Liver (tissue), 9 donors: ENCODE measurements around the gene MED27. TPM values are rescaled to one million over a fixed set of nuclear protein-coding genes. Genes with fewer than 3 reads are reported as not detected.

Experiments used
- DNase-seq: peaks from one replicate; pipeline ENCODE4 v3.0.0-alpha.2; 2017; ENCODE audit warnings: low spot score
- H3K27ac ChIP-seq, 2 donors: one replicate each; pipeline ENCODE4 v1.7.0; 2013; ENCODE audit warnings: inconsistent platforms in 2 of 2, low read length in 2 of 2, control low read depth in 1 of 2, low read depth in 1 of 2, mild to moderate bottlenecking in 1 of 2
- H3K27me3 ChIP-seq, 4 donors: one replicate each; pipeline versions ENCODE4 v1.6.1 to v1.7.0; 2013; ENCODE audit warnings: low read length in 3 of 4, inconsistent platforms in 1 of 4, mild to moderate bottlenecking in 1 of 4, moderate library complexity in 1 of 4; ENCODE audit not compliant: control insufficient read depth in 4 of 4, insufficient read depth in 4 of 4
- H3K36me3 ChIP-seq, 4 donors: one replicate each; pipeline versions ENCODE4 v1.6.1 to v1.7.0; 2013; ENCODE audit warnings: low read length in 3 of 4, mild to moderate bottlenecking in 3 of 4, low read depth in 1 of 4, moderate library complexity in 1 of 4; ENCODE audit not compliant: control insufficient read depth in 4 of 4, insufficient read depth in 3 of 4
- H3K4me1 ChIP-seq, 4 donors: one replicate each; pipeline versions ENCODE4 v1.6.1 to v1.7.0; 2013; ENCODE audit warnings: low read length in 3 of 4, mild to moderate bottlenecking in 3 of 4, moderate library complexity in 1 of 4; ENCODE audit not compliant: control insufficient read depth in 4 of 4, insufficient read depth in 4 of 4
- H3K4me3 ChIP-seq, 3 donors: one replicate each; pipeline versions ENCODE4 v1.6.1 to v1.7.0; 2013; ENCODE audit warnings: low read length in 3 of 3, control low read depth in 1 of 3, low read depth in 1 of 3, mild to moderate bottlenecking in 1 of 3
- H3K9ac ChIP-seq, 2 donors: one replicate each; pipeline ENCODE4 v1.7.0; 2013; ENCODE audit warnings: low read length in 2 of 2, mild to moderate bottlenecking in 2 of 2, moderate library complexity in 2 of 2, control low read depth in 1 of 2, low read depth in 1 of 2
- H3K9me3 ChIP-seq, 4 donors: one replicate each; pipeline versions ENCODE4 v1.6.1 to v1.7.0; 2013; ENCODE audit warnings: low read length in 3 of 4; ENCODE audit not compliant: control insufficient read depth in 4 of 4
- EGR1 ChIP-seq, 2 donors: IDR thresholded peaks; 2 replicates each; pipeline ENCODE4 v1.6.1; 2016 to 2018; ENCODE audit warnings: antibody characterized with exemption in 2 of 2, low read depth in 2 of 2
- FOXA1 ChIP-seq: IDR thresholded peaks from 2 replicates; pipeline ENCODE4 v1.6.1; 2016; ENCODE audit warnings: antibody characterized with exemption
- FOXA2 ChIP-seq: IDR thresholded peaks from 2 replicates; pipeline ENCODE4 v1.6.1; 2016; ENCODE audit warnings: antibody characterized with exemption
- GABPA ChIP-seq, 2 donors: IDR thresholded peaks in 1 of 2; conservative IDR thresholded peaks in 1 of 2; 2 replicates each; pipeline ENCODE4 v1.6.1; 2016; ENCODE audit warnings: antibody characterized with exemption in 2 of 2, mild to moderate bottlenecking in 1 of 2, moderate library complexity in 1 of 2
- HNF4A ChIP-seq, 2 donors: conservative IDR thresholded peaks; 2 replicates each; pipeline ENCODE4 v1.6.1; 2016; ENCODE audit warnings: antibody characterized with exemption in 2 of 2, mild to moderate bottlenecking in 2 of 2
- HNF4G ChIP-seq: IDR thresholded peaks from 2 replicates; pipeline ENCODE4 v1.6.1; 2016; ENCODE audit warnings: antibody characterized with exemption
- RAD21 ChIP-seq, 2 donors: IDR thresholded peaks; 2 replicates each; pipeline ENCODE4 v1.6.1; 2016; ENCODE audit warnings: antibody characterized with exemption in 2 of 2, mild to moderate bottlenecking in 2 of 2
- RXRA ChIP-seq, 2 donors: IDR thresholded peaks; 2 replicates each; pipeline ENCODE4 v1.6.1; 2017 to 2018; ENCODE audit warnings: antibody characterized with exemption in 2 of 2, mild to moderate bottlenecking in 1 of 2
- SP1 ChIP-seq: IDR thresholded peaks from 2 replicates; pipeline ENCODE4 v1.6.1; 2018; ENCODE audit warnings: antibody characterized with exemption, mild to moderate bottlenecking
- TAF1 ChIP-seq: conservative IDR thresholded peaks from 2 replicates; pipeline ENCODE4 v1.6.1; 2016; ENCODE audit warnings: antibody characterized with exemption, mild to moderate bottlenecking
- YY1 ChIP-seq: IDR thresholded peaks from 2 replicates; pipeline ENCODE4 v1.6.1; 2016; ENCODE audit warnings: antibody characterized with exemption, mild to moderate bottlenecking
- WGBS: extraction: QIAGEN DNeasy Blood & Tissue Kit; methylation state at CpG from one replicate; pipeline ENCODE4 v1.1.7; 2013; 5-methylcytosine and 5-hydroxymethylcytosine counted together
- polyA plus RNA-seq, 2 donors: library from polyadenylated mRNA; stranded (reverse) in 1 of 2; unstranded in 1 of 2; fragments of 200-250 nt in 1 of 2; fragments of >200 nt in 1 of 2; fragmentation: Nextera tagmentation in 1 of 2; extraction: Ambion mirVana in 1 of 2; gene quantifications; one replicate each; pipeline versions ENCODE4 v1.2.1 to v1.2.3, GENCODE V29; 2013 to 2015
- total RNA-seq, 2 donors: library from RNA; depleted of rRNA; stranded (reverse); fragments of >200 nt; gene quantifications; one replicate each; pipeline ENCODE4 v1.2.3, GENCODE V29; 2014
- TF ChIP-seq, protein P1 (sequence below): IDR thresholded peaks from 2 replicates; pipeline ENCODE4 v1.6.1; 2016; ENCODE audit warnings: antibody characterized with exemption
- TF ChIP-seq, protein P2 (sequence below): IDR thresholded peaks from 2 replicates; pipeline ENCODE4 v1.6.1; 2016; ENCODE audit warnings: antibody characterized with exemption, mild to moderate bottlenecking
- TF ChIP-seq, protein P3 (sequence below): IDR thresholded peaks from 2 replicates; pipeline ENCODE4 v1.6.1; 2016; ENCODE audit warnings: antibody characterized with exemption
- TF ChIP-seq, protein P4 (sequence below): fragments of 150-350 bp; IDR thresholded peaks from 2 replicates; pipeline ENCODE4 v1.5.1; 2017; ENCODE audit warnings: improper control_type of control experiment, low read depth, low read length; ENCODE audit not compliant: missing input control
- donor health status: healthy.
- donor health status: healthy.
- donor health status: healthy.
- donor health status: healthy.
- donor health status: healthy.

Gene MED27
- total and polyA plus RNA-seq, 4 donors = 4.6 to 7.9 (median 5.5) TPM

DNA sequence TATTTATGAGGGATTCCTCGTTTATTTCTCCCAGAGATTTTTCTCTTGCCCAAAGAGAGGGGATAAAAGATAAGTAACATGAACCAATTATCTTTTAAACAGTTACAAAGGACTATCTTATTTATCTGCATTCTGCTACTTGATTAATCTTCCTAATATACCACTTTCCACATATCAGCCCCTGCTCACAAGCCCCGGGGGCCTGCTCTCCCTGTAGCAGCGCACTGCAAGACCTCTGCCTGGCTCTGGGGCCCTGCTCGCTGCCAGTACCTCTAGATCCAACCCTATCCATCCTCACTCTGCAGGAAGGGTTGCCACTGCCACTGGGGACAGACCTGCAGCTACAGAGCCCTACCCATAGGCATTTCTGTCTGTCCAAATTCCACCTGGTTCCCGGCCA lies 75.3 kb downstream of the MED27 start:
- Histone ChIP-seq H3K36me3 (no peaks in the 10 kb centered on the region), H3K9ac (no peak overlapping the region), H3K4me3 (no peak overlapping the region), H3K27ac (no peak overlapping the region), H3K27me3 (no peaks in the 10 kb centered on the region), H3K4me1 (no peaks in the 10 kb centered on the region), H3K9me3 (no peaks in the 10 kb centered on the region)
- WGBS = 96% methylated on average over 5 of the region's 5 CpGs
- no peak for DNase-seq
- TF ChIP-seq, protein P1, sequence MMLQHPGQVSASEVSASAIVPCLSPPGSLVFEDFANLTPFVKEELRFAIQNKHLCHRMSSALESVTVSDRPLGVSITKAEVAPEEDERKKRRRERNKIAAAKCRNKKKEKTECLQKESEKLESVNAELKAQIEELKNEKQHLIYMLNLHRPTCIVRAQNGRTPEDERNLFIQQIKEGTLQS = no peak
- TF ChIP-seq SP1 (no peak), TAF1 (no peak), RAD21 (IDR thresholded peaks at IDR 0.05) (no peak), GABPA (IDR thresholded peaks at IDR 0.05 in 1 of 2, conservative IDR thresholded peaks at IDR 0.05 in 1 of 2) (no peak), RXRA (IDR thresholded peaks at IDR 0.05) (no peak), EGR1 (IDR thresholded peaks at IDR 0.05; ENCODE audit: low read depth in 2 of 2) (no peak), HNF4G (no peak), HNF4A (conservative IDR thresholded peaks at IDR 0.05) (no peak), YY1 (no peak), FOXA2 (no peak)
- TF ChIP-seq, protein P2, sequence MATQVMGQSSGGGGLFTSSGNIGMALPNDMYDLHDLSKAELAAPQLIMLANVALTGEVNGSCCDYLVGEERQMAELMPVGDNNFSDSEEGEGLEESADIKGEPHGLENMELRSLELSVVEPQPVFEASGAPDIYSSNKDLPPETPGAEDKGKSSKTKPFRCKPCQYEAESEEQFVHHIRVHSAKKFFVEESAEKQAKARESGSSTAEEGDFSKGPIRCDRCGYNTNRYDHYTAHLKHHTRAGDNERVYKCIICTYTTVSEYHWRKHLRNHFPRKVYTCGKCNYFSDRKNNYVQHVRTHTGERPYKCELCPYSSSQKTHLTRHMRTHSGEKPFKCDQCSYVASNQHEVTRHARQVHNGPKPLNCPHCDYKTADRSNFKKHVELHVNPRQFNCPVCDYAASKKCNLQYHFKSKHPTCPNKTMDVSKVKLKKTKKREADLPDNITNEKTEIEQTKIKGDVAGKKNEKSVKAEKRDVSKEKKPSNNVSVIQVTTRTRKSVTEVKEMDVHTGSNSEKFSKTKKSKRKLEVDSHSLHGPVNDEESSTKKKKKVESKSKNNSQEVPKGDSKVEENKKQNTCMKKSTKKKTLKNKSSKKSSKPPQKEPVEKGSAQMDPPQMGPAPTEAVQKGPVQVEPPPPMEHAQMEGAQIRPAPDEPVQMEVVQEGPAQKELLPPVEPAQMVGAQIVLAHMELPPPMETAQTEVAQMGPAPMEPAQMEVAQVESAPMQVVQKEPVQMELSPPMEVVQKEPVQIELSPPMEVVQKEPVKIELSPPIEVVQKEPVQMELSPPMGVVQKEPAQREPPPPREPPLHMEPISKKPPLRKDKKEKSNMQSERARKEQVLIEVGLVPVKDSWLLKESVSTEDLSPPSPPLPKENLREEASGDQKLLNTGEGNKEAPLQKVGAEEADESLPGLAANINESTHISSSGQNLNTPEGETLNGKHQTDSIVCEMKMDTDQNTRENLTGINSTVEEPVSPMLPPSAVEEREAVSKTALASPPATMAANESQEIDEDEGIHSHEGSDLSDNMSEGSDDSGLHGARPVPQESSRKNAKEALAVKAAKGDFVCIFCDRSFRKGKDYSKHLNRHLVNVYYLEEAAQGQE = no peak
- TF ChIP-seq, protein P3, sequence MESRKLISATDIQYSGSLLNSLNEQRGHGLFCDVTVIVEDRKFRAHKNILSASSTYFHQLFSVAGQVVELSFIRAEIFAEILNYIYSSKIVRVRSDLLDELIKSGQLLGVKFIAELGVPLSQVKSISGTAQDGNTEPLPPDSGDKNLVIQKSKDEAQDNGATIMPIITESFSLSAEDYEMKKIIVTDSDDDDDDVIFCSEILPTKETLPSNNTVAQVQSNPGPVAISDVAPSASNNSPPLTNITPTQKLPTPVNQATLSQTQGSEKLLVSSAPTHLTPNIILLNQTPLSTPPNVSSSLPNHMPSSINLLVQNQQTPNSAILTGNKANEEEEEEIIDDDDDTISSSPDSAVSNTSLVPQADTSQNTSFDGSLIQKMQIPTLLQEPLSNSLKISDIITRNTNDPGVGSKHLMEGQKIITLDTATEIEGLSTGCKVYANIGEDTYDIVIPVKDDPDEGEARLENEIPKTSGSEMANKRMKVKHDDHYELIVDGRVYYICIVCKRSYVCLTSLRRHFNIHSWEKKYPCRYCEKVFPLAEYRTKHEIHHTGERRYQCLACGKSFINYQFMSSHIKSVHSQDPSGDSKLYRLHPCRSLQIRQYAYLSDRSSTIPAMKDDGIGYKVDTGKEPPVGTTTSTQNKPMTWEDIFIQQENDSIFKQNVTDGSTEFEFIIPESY = no peak
- TF ChIP-seq, protein P4, sequence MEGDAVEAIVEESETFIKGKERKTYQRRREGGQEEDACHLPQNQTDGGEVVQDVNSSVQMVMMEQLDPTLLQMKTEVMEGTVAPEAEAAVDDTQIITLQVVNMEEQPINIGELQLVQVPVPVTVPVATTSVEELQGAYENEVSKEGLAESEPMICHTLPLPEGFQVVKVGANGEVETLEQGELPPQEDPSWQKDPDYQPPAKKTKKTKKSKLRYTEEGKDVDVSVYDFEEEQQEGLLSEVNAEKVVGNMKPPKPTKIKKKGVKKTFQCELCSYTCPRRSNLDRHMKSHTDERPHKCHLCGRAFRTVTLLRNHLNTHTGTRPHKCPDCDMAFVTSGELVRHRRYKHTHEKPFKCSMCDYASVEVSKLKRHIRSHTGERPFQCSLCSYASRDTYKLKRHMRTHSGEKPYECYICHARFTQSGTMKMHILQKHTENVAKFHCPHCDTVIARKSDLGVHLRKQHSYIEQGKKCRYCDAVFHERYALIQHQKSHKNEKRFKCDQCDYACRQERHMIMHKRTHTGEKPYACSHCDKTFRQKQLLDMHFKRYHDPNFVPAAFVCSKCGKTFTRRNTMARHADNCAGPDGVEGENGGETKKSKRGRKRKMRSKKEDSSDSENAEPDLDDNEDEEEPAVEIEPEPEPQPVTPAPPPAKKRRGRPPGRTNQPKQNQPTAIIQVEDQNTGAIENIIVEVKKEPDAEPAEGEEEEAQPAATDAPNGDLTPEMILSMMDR = no peak

DNA sequence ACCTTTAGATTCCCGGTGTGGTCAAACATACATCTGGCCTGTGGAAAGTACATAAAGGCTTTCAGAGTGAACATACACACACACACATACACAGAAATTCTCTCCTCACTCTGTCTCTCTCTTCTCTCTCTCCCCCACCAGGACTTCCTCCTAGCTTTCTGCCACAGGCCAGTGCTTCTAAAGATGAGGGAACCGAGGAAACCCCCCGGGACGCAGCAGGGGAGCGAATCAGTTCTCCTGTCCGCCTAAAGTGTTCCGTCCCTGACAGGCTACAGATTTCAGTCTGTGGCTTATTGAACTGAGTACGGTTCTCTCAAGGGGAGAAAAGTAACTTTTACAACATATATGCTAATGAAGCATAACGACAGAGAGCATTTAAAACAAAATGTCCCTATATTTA lies 75.8 kb downstream of the MED27 start:
- no peaks in the 10 kb centered on the region for H3K27me3 ChIP-seq
- H3K27ac ChIP-seq = no peak overlapping the region
- H3K36me3 ChIP-seq = no peaks in the 10 kb centered on the region
- 93% methylated on average over 9 of the region's 9 CpGs for WGBS
- H3K9me3 ChIP-seq = no peaks in the 10 kb centered on the region
- H3K4me3 ChIP-seq = no peak overlapping the region
- no peak for DNase-seq
- H3K9ac ChIP-seq = no peak overlapping the region
- TF ChIP-seq, protein P3 = no peak
- TF ChIP-seq FOXA1 = no peak
- no peaks in the 10 kb centered on the region for H3K4me1 ChIP-seq
